T-helper 17 cell (primary cell): ENCODE results near the gene MFGE8. TPM values are rescaled to one million over a fixed set of nuclear protein-coding genes. Genes with fewer than 3 reads are reported as not detected.

Source experiments
- ATAC-seq: fragments of 150-1000 bp; cut with Tn5 transposase; 2 replicates; pipeline ENCODE4 v1.10.0; 2021; ENCODE audit warnings: mild to moderate bottlenecking, moderate library complexity
- DNase-seq, 3 donors: peaks; one replicate each; pipeline versions ENCODE4 v3.0.0 to v3.0.0-alpha.2; 2020 to 2021
- H3K9me3 ChIP-seq: one replicate; pipeline ENCODE4 v1.7.0; 2013; ENCODE audit warnings: low read length, mild to moderate bottlenecking; ENCODE audit not compliant: control insufficient read depth, poor library complexity, severe bottlenecking
- H3K27ac Mint-ChIP-seq: one replicate; pipeline ENCODE4 v1.8.0; 2022; ENCODE audit warnings: mild to moderate bottlenecking, moderate library complexity, mixed read lengths
- H3K27me3 Mint-ChIP-seq: one replicate; pipeline ENCODE4 v1.8.0; 2022; ENCODE audit warnings: mixed read lengths
- H3K36me3 Mint-ChIP-seq: one replicate; pipeline ENCODE4 v1.8.0; 2022; ENCODE audit warnings: low read depth, mixed read lengths
- H3K4me1 Mint-ChIP-seq: one replicate; pipeline ENCODE4 v1.8.0; 2022; ENCODE audit warnings: mild to moderate bottlenecking, mixed read lengths
- H3K4me3 Mint-ChIP-seq: one replicate; pipeline ENCODE4 v1.8.0; 2022; ENCODE audit warnings: mild to moderate bottlenecking, moderate library complexity, mixed read lengths
- total RNA-seq, 4 donors: library from RNA in 2 of 4; stranded (reverse) in 2 of 4; gene quantifications; one replicate each; pipeline ENCODE4 v1.2.3 and lab custom pipeline; 2022 to 2026

Gene MFGE8
- total RNA-seq, 2 donors from 2014 or later: 69.1 to 77.8 TPM

- no peaks in the 10 kb centered on the region for H3K9me3 ChIP-seq
- Mint-ChIP-seq H3K36me3 (no peaks in the 10 kb centered on the region), H3K27ac (peak overlapping the region; percentile 37), H3K4me3 (peak overlapping the region; percentile 25), H3K4me1 (peaks cover 32% of the 10 kb centered on the region), H3K27me3 (no peaks in the 10 kb centered on the region)
- DNase-seq (no peak), ATAC-seq (no peak)
Measured at GRCh38 chr15:88909956-88910831, 3.0 kb downstream of the MFGE8 start.

GRCh38 chr15:88908697-88909621 is 4.2 kb downstream of the MFGE8 start:
- DNase-seq (no peak), ATAC-seq (no peak)
- H3K4me1 Mint-ChIP-seq: peaks cover 43% of the 10 kb centered on the region
- no peaks in the 10 kb centered on the region for H3K9me3 ChIP-seq
- no peak overlapping the region for H3K4me3 Mint-ChIP-seq
- H3K27me3 Mint-ChIP-seq: no peaks in the 10 kb centered on the region
- H3K27ac Mint-ChIP-seq: peak overlapping the region; percentile 100
- H3K36me3 Mint-ChIP-seq: no peaks in the 10 kb centered on the region

- ATAC-seq: no peak
- H3K4me3 Mint-ChIP-seq: no peak overlapping the region
- peaks cover 42% of the 10 kb centered on the region for H3K4me1 Mint-ChIP-seq
- H3K36me3 Mint-ChIP-seq: no peaks in the 10 kb centered on the region
- peak overlapping the region; percentile 100 for H3K27ac Mint-ChIP-seq
- no peak for DNase-seq
- H3K27me3 Mint-ChIP-seq: no peaks in the 10 kb centered on the region
- no peaks in the 10 kb centered on the region for H3K9me3 ChIP-seq
Measured at GRCh38 chr15:88908123-88908522, 5.1 kb downstream of the MFGE8 start.

- Mint-ChIP-seq H3K4me3 (no peak overlapping the region), H3K36me3 (no peaks in the 10 kb centered on the region), H3K27me3 (no peaks in the 10 kb centered on the region), H3K4me1 (peaks cover 45% of the 10 kb centered on the region), H3K27ac (peak overlapping the region; percentile 100)
- DNase-seq (no peak), ATAC-seq (no peak)
- H3K9me3 ChIP-seq: no peaks in the 10 kb centered on the region
Measured at GRCh38 chr15:88907111-88907510, 6.1 kb downstream of the MFGE8 start.

- H3K36me3 Mint-ChIP-seq: no peaks in the 10 kb centered on the region
- no peak overlapping the region for H3K4me3 Mint-ChIP-seq
- DNase-seq (no peak), ATAC-seq (no peak)
- H3K4me1 Mint-ChIP-seq: peaks cover 45% of the 10 kb centered on the region
- peak overlapping the region; percentile 100 for H3K27ac Mint-ChIP-seq
- no peaks in the 10 kb centered on the region for H3K27me3 Mint-ChIP-seq
- no peaks in the 10 kb centered on the region for H3K9me3 ChIP-seq
Measured at GRCh38 chr15:88906551-88906950, 6.6 kb downstream of the MFGE8 start.

- peak overlapping the region; percentile 100 for H3K27ac Mint-ChIP-seq
- DNase-seq (no peak), ATAC-seq (no peak)
- no peak overlapping the region for H3K4me3 Mint-ChIP-seq
- H3K9me3 ChIP-seq: no peaks in the 10 kb centered on the region
- H3K4me1 Mint-ChIP-seq: peaks cover 45% of the 10 kb centered on the region
- no peaks in the 10 kb centered on the region for H3K27me3 Mint-ChIP-seq
- peaks cover 1% of the 10 kb centered on the region for H3K36me3 Mint-ChIP-seq
Measured at GRCh38 chr15:88906130-88906529, 7.0 kb downstream of the MFGE8 start.

GRCh38 chr15:88905576-88905975 is 7.6 kb downstream of the MFGE8 start:
- Mint-ChIP-seq H3K27ac (peak overlapping the region; percentile 100), H3K4me3 (no peak overlapping the region), H3K36me3 (peaks cover 7% of the 10 kb centered on the region), H3K4me1 (peaks cover 47% of the 10 kb centered on the region), H3K27me3 (no peaks in the 10 kb centered on the region)
- no peaks in the 10 kb centered on the region for H3K9me3 ChIP-seq
- DNase-seq (no peak), ATAC-seq (no peak)

GRCh38 chr15:88904624-88905327 is 8.4 kb downstream of the MFGE8 start:
- Mint-ChIP-seq H3K27ac (peak overlapping the region; percentile 100), H3K4me1 (peaks cover 43% of the 10 kb centered on the region), H3K4me3 (peak overlapping the region; percentile 85), H3K36me3 (peaks cover 7% of the 10 kb centered on the region), H3K27me3 (no peaks in the 10 kb centered on the region)
- ATAC-seq (peak; percentile 99), DNase-seq (peak; percentile 80 to 95 (median 88))
- no peaks in the 10 kb centered on the region for H3K9me3 ChIP-seq

- Mint-ChIP-seq H3K27ac (peak overlapping the region; percentile 100), H3K27me3 (no peaks in the 10 kb centered on the region), H3K36me3 (peaks cover 7% of the 10 kb centered on the region), H3K4me3 (peak overlapping the region; percentile 85), H3K4me1 (peaks cover 43% of the 10 kb centered on the region)
- no peak for DNase-seq
- no peaks in the 10 kb centered on the region for H3K9me3 ChIP-seq
- ATAC-seq: no peak
Measured at GRCh38 chr15:88904257-88904623, 8.9 kb downstream of the MFGE8 start.

GRCh38 chr15:88902846-88903245 is 10.3 kb downstream of the MFGE8 start:
- DNase-seq: no peak
- peak overlapping the region; percentile 100 for H3K27ac Mint-ChIP-seq
- ATAC-seq: no peak
- H3K27me3 Mint-ChIP-seq: no peaks in the 10 kb centered on the region
- no peaks in the 10 kb centered on the region for H3K9me3 ChIP-seq
- H3K4me1 Mint-ChIP-seq: peaks cover 41% of the 10 kb centered on the region
- H3K36me3 Mint-ChIP-seq: peaks cover 7% of the 10 kb centered on the region
- H3K4me3 Mint-ChIP-seq: no peak overlapping the region

GRCh38 chr15:88902221-88902835 is 10.9 kb downstream of the MFGE8 start:
- DNase-seq (no peak), ATAC-seq (no peak)
- Mint-ChIP-seq H3K27me3 (no peaks in the 10 kb centered on the region), H3K4me3 (no peak overlapping the region), H3K27ac (peak overlapping the region; percentile 100), H3K4me1 (peaks cover 45% of the 10 kb centered on the region), H3K36me3 (peaks cover 7% of the 10 kb centered on the region)
- no peaks in the 10 kb centered on the region for H3K9me3 ChIP-seq

- no peaks in the 10 kb centered on the region for H3K9me3 ChIP-seq
- H3K36me3 Mint-ChIP-seq: peaks cover 7% of the 10 kb centered on the region
- peak overlapping the region; percentile 100 for H3K27ac Mint-ChIP-seq
- ATAC-seq (no peak), DNase-seq (no peak)
- H3K4me1 Mint-ChIP-seq: peaks cover 46% of the 10 kb centered on the region
- no peaks in the 10 kb centered on the region for H3K27me3 Mint-ChIP-seq
- no peak overlapping the region for H3K4me3 Mint-ChIP-seq
Measured at GRCh38 chr15:88901508-88902220, 11.5 kb downstream of the MFGE8 start.
